H9 (cell line): ENCODE results near the gene ZNF451. TPM values are rescaled to one million over a fixed set of nuclear protein-coding genes. Genes with fewer than 3 reads are reported as not detected.
"Not testable (repeated sequence)": the region's sequence is repeated elsewhere in the genome, so short reads cannot be mapped to it uniquely, and the experiment has no call there.

Source experiments
- DNase-seq: peaks from one replicate; pipeline ENCODE4 v3.0.0-alpha.2; 2017
- H2AFZ ChIP-seq: one replicate; pipeline ENCODE4 v1.6.1; 2013; ENCODE audit warnings: mild to moderate bottlenecking, low read length, control low read depth, moderate library complexity
- H2AK5ac ChIP-seq: 2 replicates; pipeline ENCODE4 v1.6.1; 2013; ENCODE audit warnings: low read length, control low read depth, mixed read lengths; ENCODE audit not compliant: insufficient read length
- H2BK120ac ChIP-seq: one replicate; pipeline ENCODE4 v1.6.1; 2013; ENCODE audit warnings: low read depth, mild to moderate bottlenecking, low read length, control low read depth, inconsistent platforms; ENCODE audit not compliant: poor library complexity, severe bottlenecking
- H2BK12ac ChIP-seq: 2 replicates; pipeline ENCODE4 v1.6.1; 2013; ENCODE audit warnings: low read length, control low read depth, mixed read lengths, low read depth; ENCODE audit not compliant: insufficient read length
- H2BK15ac ChIP-seq: 2 replicates; pipeline ENCODE4 v1.6.1; 2013; ENCODE audit warnings: low read depth, low read length, control low read depth
- H2BK20ac ChIP-seq: one replicate; pipeline ENCODE4 v1.6.1; 2013; ENCODE audit warnings: low read depth, mild to moderate bottlenecking, low read length, control low read depth, inconsistent platforms; ENCODE audit not compliant: poor library complexity, severe bottlenecking
- H2BK5ac ChIP-seq: 2 replicates; pipeline ENCODE4 v1.6.1; 2013; ENCODE audit warnings: low read length, control low read depth, mixed read lengths; ENCODE audit not compliant: insufficient read length
- H3K14ac ChIP-seq: 2 replicates; pipeline ENCODE4 v1.6.1; 2013; ENCODE audit warnings: low read length, control low read depth; ENCODE audit not compliant: insufficient read depth
- H3K18ac ChIP-seq: 2 replicates; pipeline ENCODE4 v1.6.1; 2013; ENCODE audit warnings: low read depth, mild to moderate bottlenecking, mixed read lengths, low read length, control low read depth; ENCODE audit not compliant: insufficient read length
- H3K23ac ChIP-seq: 2 replicates; pipeline ENCODE4 v1.6.1; 2013; ENCODE audit warnings: low read length, control low read depth, mixed read lengths, low read depth; ENCODE audit not compliant: insufficient read length
- H3K23me2 ChIP-seq: 2 replicates; pipeline ENCODE4 v1.6.1; 2013; ENCODE audit warnings: low read depth, mild to moderate bottlenecking, mixed read lengths, low read length, control low read depth; ENCODE audit not compliant: insufficient read length, poor library complexity, severe bottlenecking
- H3K27ac ChIP-seq: 2 replicates; pipeline ENCODE4 v1.5.1; 2013; ENCODE audit warnings: low read length, control low read depth, mixed read lengths, low read depth; ENCODE audit not compliant: insufficient read length
- H3K27me3 ChIP-seq: 2 replicates; pipeline ENCODE4 v1.6.1; 2013; ENCODE audit warnings: low read length, control low read depth, inconsistent platforms; ENCODE audit not compliant: insufficient read depth
- H3K4ac ChIP-seq: 2 replicates; pipeline ENCODE4 v1.6.1; 2013; ENCODE audit warnings: low read depth, mild to moderate bottlenecking, control low read depth, inconsistent platforms, low read length, moderate library complexity
- H3K4me1 ChIP-seq: 2 replicates; pipeline ENCODE4 v1.6.1; 2013; ENCODE audit warnings: low read length, control low read depth, inconsistent platforms; ENCODE audit not compliant: insufficient read depth
- H3K4me2 ChIP-seq: 2 replicates; pipeline ENCODE4 v1.6.1; 2013; ENCODE audit warnings: low read length, control low read depth, mixed read lengths; ENCODE audit not compliant: insufficient read length, insufficient read depth
- H3K56ac ChIP-seq: 2 replicates; pipeline ENCODE4 v1.6.1; 2013; ENCODE audit warnings: low read depth, mild to moderate bottlenecking, mixed read lengths, low read length, control low read depth; ENCODE audit not compliant: insufficient read length
- H3K79me1 ChIP-seq: 2 replicates; pipeline ENCODE4 v1.6.1; 2013; ENCODE audit warnings: low read depth, mild to moderate bottlenecking, moderate library complexity, low read length, control low read depth, inconsistent platforms; ENCODE audit not compliant: insufficient read depth, poor library complexity, severe bottlenecking
- H3K79me2 ChIP-seq: 2 replicates; pipeline ENCODE4 v1.6.1; 2013; ENCODE audit warnings: low read length, control low read depth, inconsistent platforms; ENCODE audit not compliant: insufficient read depth
- H3K9ac ChIP-seq: 2 replicates; pipeline ENCODE4 v1.6.1; 2013; ENCODE audit warnings: low read length, control low read depth, mixed read lengths; ENCODE audit not compliant: insufficient read length; ENCODE audit errors: extremely low read depth
- H3K9me3 ChIP-seq: one replicate; pipeline ENCODE4 v1.6.1; 2013; ENCODE audit warnings: low read depth, low read length, inconsistent platforms; ENCODE audit not compliant: control insufficient read depth
- H3T11ph ChIP-seq: one replicate; pipeline ENCODE4 v1.6.1; 2013; ENCODE audit warnings: mild to moderate bottlenecking, low read length, control low read depth, inconsistent platforms
- H4K20me1 ChIP-seq: one replicate; pipeline ENCODE4 v1.6.1; 2013; ENCODE audit not compliant: control insufficient read depth, insufficient read length, insufficient read depth
- H4K5ac ChIP-seq: 2 replicates; pipeline ENCODE4 v1.6.1; 2013; ENCODE audit warnings: low read depth, mild to moderate bottlenecking, mixed read lengths, low read length, control low read depth; ENCODE audit not compliant: insufficient read length
- H4K8ac ChIP-seq: replicated peaks from 2 replicates; pipeline ENCODE4 v1.6.1; 2013; ENCODE audit warnings: low read length, control low read depth, mixed read lengths, low read depth; ENCODE audit not compliant: insufficient read length
- H4K91ac ChIP-seq: 2 replicates; pipeline ENCODE4 v1.6.1; 2013; ENCODE audit warnings: low read depth, mild to moderate bottlenecking, moderate library complexity, mixed read lengths, low read length, control low read depth; ENCODE audit not compliant: insufficient read length
- H3K27ac Mint-ChIP-seq, 3 experiments: 2 replicates in 2 of 3; 3 replicates in 1 of 3; pipeline ENCODE4 v1.8.0; 2020 to 2021; ENCODE audit warnings: mixed read lengths in 3 of 3, mild to moderate bottlenecking in 1 of 3, moderate library complexity in 1 of 3
- H3K27me3 Mint-ChIP-seq: 2 replicates; pipeline ENCODE4 v1.8.0; 2021; ENCODE audit warnings: low read depth, mild to moderate bottlenecking, moderate library complexity, mixed read lengths
- H3K36me3 Mint-ChIP-seq, 3 experiments: 2 replicates in 2 of 3; 3 replicates in 1 of 3; pipeline ENCODE4 v1.8.0; 2020 to 2021; ENCODE audit warnings: low read depth in 3 of 3, mixed read lengths in 3 of 3; ENCODE audit not compliant: insufficient read depth in 1 of 3
- H3K4me1 Mint-ChIP-seq, 2 experiments: 2 replicates each; pipeline ENCODE4 v1.8.0; 2020; ENCODE audit warnings: mixed read lengths in 2 of 2
- H3K4me3 Mint-ChIP-seq, 2 experiments: 2 replicates in 1 of 2; 3 replicates in 1 of 2; pipeline ENCODE4 v1.8.0; 2020 to 2021; ENCODE audit warnings: mild to moderate bottlenecking in 2 of 2, mixed read lengths in 2 of 2, moderate library complexity in 1 of 2
- H3K9me3 Mint-ChIP-seq, 2 experiments: 2 replicates in 1 of 2; 3 replicates in 1 of 2; pipeline ENCODE4 v1.8.0; 2020; ENCODE audit warnings: mild to moderate bottlenecking in 2 of 2, mixed read lengths in 2 of 2, moderate library complexity in 1 of 2
- CTCF ChIP-seq: fragments of 200-600 bp; sonication (generic); conservative IDR thresholded peaks from 3 replicates; pipeline ENCODE4 v1.8.0; 2021; ENCODE audit warnings: antibody characterized with exemption, mild to moderate bottlenecking
- WGBS: extraction: QIAGEN DNeasy Blood & Tissue Kit; methylation state at CpG from one replicate; pipeline ENCODE4 v1.1.7; 2013; ENCODE audit warnings: missing lambda C conversion rate, low lambda C conversion rate, mixed read lengths; ENCODE audit not compliant: insufficient read length; ENCODE audit errors: extremely low coverage; 5-methylcytosine and 5-hydroxymethylcytosine counted together
- total RNA-seq: library from RNA; stranded (reverse); gene quantifications from 2 replicates; pipeline ENCODE4 v1.2.1, GENCODE V29; 2021

Gene ZNF451
- total RNA-seq, 1 experiment from 2014 or later, result 71.2 TPM

GRCh38 chr6:57044568-57044967 lies 45.4 kb upstream of the ZNF451 start:
- peaks cover 13% of the 10 kb centered on the region for H3K27me3 Mint-ChIP-seq
- Histone ChIP-seq H3K14ac (no peak overlapping the region), H3K79me1 (no peaks in the 10 kb centered on the region), H4K8ac (no peak overlapping the region), H2AK5ac (no peak overlapping the region), H2BK15ac (no peak overlapping the region), H4K91ac (no peak overlapping the region), H3K18ac (no peak overlapping the region), H2AFZ (no peak overlapping the region), H4K20me1 (no peaks in the 10 kb centered on the region), H2BK12ac (no peak overlapping the region), H3K79me2 (peaks cover 5% of the 10 kb centered on the region; the same call in 1 of the 2 replicates), H3K4me2 (no peak overlapping the region), H3T11ph (no peak overlapping the region), H3K27me3 (no peaks in the 10 kb centered on the region), H3K56ac (no peak overlapping the region), H3K9ac (no peak overlapping the region), H3K4me1 (no peaks in the 10 kb centered on the region), H4K5ac (no peak overlapping the region), H3K9me3 (no peaks in the 10 kb centered on the region), H2BK5ac (no peak overlapping the region), H2BK120ac (no peak overlapping the region), H3K23me2 (no peaks in the 10 kb centered on the region), H3K4ac (no peak overlapping the region), H2BK20ac (no peak overlapping the region), H3K27ac (no peak overlapping the region), H3K23ac (no peak overlapping the region)
- TF ChIP-seq CTCF, result no peak
- no peak for DNase-seq
- H3K9me3 Mint-ChIP-seq, result peaks cover 0 to 3% of the 10 kb centered on the region in 2 experiments; a peak in 1 of 5 replicates
- H3K4me1 Mint-ChIP-seq, result peaks cover 18 to 19% of the 10 kb centered on the region in 2 experiments
- H3K27ac Mint-ChIP-seq, result no peak overlapping the region
- H3K4me3 Mint-ChIP-seq, result no peak overlapping the region
- H3K36me3 Mint-ChIP-seq, result peaks cover 0 to 16% (median 14%) of the 10 kb centered on the region in 3 experiments; a peak in 5 of 7 replicates
- WGBS, result no CpG with 5 or more reads among the region's 2 CpGs

- not testable (repeated sequence) for H3K27me3 ChIP-seq, H3K9me3 Mint-ChIP-seq, H4K8ac ChIP-seq, H2AK5ac ChIP-seq, H3K9me3 ChIP-seq, H2AFZ ChIP-seq, H3K4me1 ChIP-seq, H2BK120ac ChIP-seq, H3K27ac ChIP-seq, H3K79me1 ChIP-seq, H4K91ac ChIP-seq, H4K5ac ChIP-seq, H3T11ph ChIP-seq, H2BK5ac ChIP-seq, H2BK15ac ChIP-seq, H3K79me2 ChIP-seq, H3K23ac ChIP-seq, H4K20me1 ChIP-seq, H3K56ac ChIP-seq, H3K4ac ChIP-seq, H2BK12ac ChIP-seq, H3K23me2 ChIP-seq, H2BK20ac ChIP-seq
- peak; percentile 88 for DNase-seq
- peak within 1 kb of the TSS; percentile 88; the same call in 1 of the 2 replicates for H3K14ac ChIP-seq
- peak within 1 kb of the TSS; percentile 59 for H3K18ac ChIP-seq
- Mint-ChIP-seq H3K4me3 (peak within 1 kb of the TSS; percentile 88 to 93), H3K27ac (peak within 1 kb of the TSS in 2 of 3 experiments; percentile 73 to 94; a peak in 4 of 7 replicates), H3K36me3 (peaks cover 12 to 35% (median 34%) of the 10 kb centered on the region in 3 experiments), H3K4me1 (peaks cover 16 to 18% of the 10 kb centered on the region in 2 experiments), H3K27me3 (peaks cover 13% of the 10 kb centered on the region)
- H3K9ac ChIP-seq, result peak within 1 kb of the TSS; percentile 39
- WGBS, result no CpG with 5 or more reads among the region's 78 CpGs
- peak within 1 kb of the TSS; percentile 54 for H3K4me2 ChIP-seq
These were observed 43.4 kb upstream of the ZNF451 start, which contains the start of gene KIAA1586 for GRCh38 chr6:57046332-57047256. TSS of gene KIAA1586 (plus strand) at chr6:57046693. CDS start at chr6:57046756, 63 bp downstream.
